B cell (primary cell): Measurements from ENCODE around the gene STON2. TPM values are rescaled to one million over a fixed set of nuclear protein-coding genes. Genes with fewer than 3 reads are reported as not detected.

ENCODE experiments used
- ATAC-seq: fragments of 200-7000 bp; cut with Tn5 transposase; one replicate; pipeline ENCODE4 v1.10.0; 2021; ENCODE audit warnings: low read depth, mild to moderate bottlenecking, moderate number of reproducible peaks, moderate library complexity
- CTCF ChIA-PET: fragments of 350-600 bp; sonication (Branson Sonifier 250); formaldehyde crosslinking; loops from one replicate; lab custom pipeline; 2021; ENCODE audit warnings: antibody characterized with exemption, inconsistent platforms; lab: Charles Lee
- POLR2A ChIA-PET: fragments of 350-600 bp; sonication (Branson Sonifier 250); formaldehyde crosslinking; loops from one replicate; lab custom pipeline; 2021; ENCODE audit warnings: antibody characterized with exemption; lab: Charles Lee
- DNase-seq: peaks from one replicate; pipeline ENCODE4 v3.0.0; 2013
- H2AFZ ChIP-seq: 2 replicates; pipeline ENCODE4 v1.6.1; 2012; ENCODE audit warnings: mild to moderate bottlenecking, low read depth, low read length; ENCODE audit not compliant: insufficient read depth, poor library complexity, severe bottlenecking
- H3K27ac ChIP-seq, 2 donors: 1 replicate in 1 of 2; 2 replicates in 1 of 2; pipeline ENCODE4 v1.5.1; 2012 to 2013; ENCODE audit warnings: low read length in 2 of 2, mild to moderate bottlenecking in 2 of 2, moderate library complexity in 1 of 2
- H3K27me3 ChIP-seq, 4 experiments: fragments of 200-600 bp in 1 of 4; sonication (generic) in 1 of 4; replicated peaks in 1 of 4; 1 replicate in 2 of 4; 2 replicates in 2 of 4; pipeline versions ENCODE4 v1.6.1 to v1.7.0; 2013 to 2016; ENCODE audit warnings: low read length in 3 of 4, mild to moderate bottlenecking in 2 of 4, mixed read lengths in 1 of 4, moderate library complexity in 1 of 4; ENCODE audit not compliant: insufficient read depth in 4 of 4, control insufficient read depth in 3 of 4; ENCODE audit errors: control extremely low read depth in 1 of 4
- H3K36me3 ChIP-seq, 2 experiments: replicated peaks in 1 of 2; 1 replicate in 1 of 2; 2 replicates in 1 of 2; pipeline versions ENCODE4 v1.6.1 to v1.7.1; 2013; ENCODE audit warnings: low read length in 1 of 2; ENCODE audit not compliant: insufficient read depth in 2 of 2, control insufficient read depth in 1 of 2; ENCODE audit errors: control extremely low read depth in 1 of 2, extremely low read depth in 1 of 2
- H3K4me1 ChIP-seq, 2 donors: fragments of 200-600 bp in 1 of 2; sonication (generic) in 1 of 2; 1 replicate in 1 of 2; 2 replicates in 1 of 2; pipeline versions ENCODE4 v1.5.1 to v1.6.1; 2013 to 2017; ENCODE audit warnings: low read length in 2 of 2; ENCODE audit not compliant: control insufficient read depth in 2 of 2, insufficient read depth in 2 of 2
- H3K4me2 ChIP-seq: replicated peaks from 2 replicates; pipeline ENCODE3; 2012; ENCODE audit warnings: mild to moderate bottlenecking, low read depth, low read length; ENCODE audit not compliant: poor library complexity, severe bottlenecking
- H3K4me3 ChIP-seq, 5 experiments: fragments of 200-600 bp in 1 of 5; sonication (generic) in 1 of 5; 1 replicate in 3 of 5; 2 replicates in 2 of 5; pipeline versions ENCODE4 v1.5.1 to v1.7.0; 2011 to 2016; ENCODE audit warnings: low read length in 4 of 5, mild to moderate bottlenecking in 4 of 5, low read depth in 2 of 5, control low read depth in 1 of 5, moderate library complexity in 1 of 5; ENCODE audit not compliant: insufficient read depth in 1 of 5; ENCODE audit errors: control extremely low read depth in 1 of 5, extremely low read depth in 1 of 5
- H3K79me2 ChIP-seq: fragments of 200-600 bp; sonication (generic); one replicate; pipeline ENCODE4 v1.6.0; 2016; ENCODE audit warnings: low read length; ENCODE audit not compliant: control insufficient read depth, insufficient read depth
- H3K9ac ChIP-seq: fragments of 200-600 bp; sonication (generic); 2 replicates; pipeline ENCODE4 v1.6.1; 2017; ENCODE audit warnings: mild to moderate bottlenecking, low read length, moderate library complexity
- H3K9me3 ChIP-seq, 3 donors: one replicate each; pipeline versions ENCODE4 v1.6.1 to v1.7.1; 2013; ENCODE audit warnings: low read length in 2 of 3; ENCODE audit not compliant: control insufficient read depth in 2 of 3, insufficient read depth in 1 of 3; ENCODE audit errors: control extremely low read depth in 1 of 3
- H4K20me1 ChIP-seq: 2 replicates; pipeline ENCODE4 v1.6.0; 2012; ENCODE audit warnings: mild to moderate bottlenecking, low read length; ENCODE audit not compliant: insufficient read depth, control insufficient read depth, poor library complexity, severe bottlenecking
- H3K27ac Mint-ChIP-seq: one replicate; pipeline ENCODE4 v1.8.0; 2021; ENCODE audit warnings: mixed read lengths
- H3K27me3 Mint-ChIP-seq: one replicate; pipeline ENCODE4 v1.8.0; 2021; ENCODE audit warnings: mixed read lengths
- H3K4me1 Mint-ChIP-seq: one replicate; pipeline ENCODE4 v1.8.0; 2021; ENCODE audit warnings: mixed read lengths
- H3K4me3 Mint-ChIP-seq: one replicate; pipeline ENCODE4 v1.8.0; 2021; ENCODE audit warnings: mixed read lengths
- H3K9me3 Mint-ChIP-seq: one replicate; pipeline ENCODE4 v1.8.0; 2022; ENCODE audit warnings: mixed read lengths; ENCODE audit not compliant: insufficient read depth
- CTCF ChIP-seq: fragments of 200-600 bp; IDR thresholded peaks from one replicate; pipeline ENCODE4 v1.8.0; 2022; ENCODE audit warnings: antibody characterized with exemption, mild to moderate bottlenecking
- EZH2 ChIP-seq: IDR thresholded peaks from 2 replicates; pipeline ENCODE4 v1.6.1; 2012; ENCODE audit warnings: borderline replicate concordance, low read depth, mild to moderate bottlenecking, moderate library complexity, low read length; ENCODE audit not compliant: insufficient read depth, poor library complexity, severe bottlenecking
- WGBS: methylation state at CpG from one replicate; pipeline ENCODE4 v1.1.5; 2013; ENCODE audit warnings: missing lambda C conversion rate; ENCODE audit not compliant: insufficient coverage; 5-methylcytosine and 5-hydroxymethylcytosine counted together
- intact Hi-C: fragments of 100-400 bp; cut with micrococcal nuclease; formaldehyde crosslinking; loops from one replicate; pipeline ENCODE4 v1.10.0; 2022
- polyA plus RNA-seq: library from polyadenylated mRNA; depleted of rRNA; stranded (reverse); fragments of >200 nt; gene quantifications from 2 replicates; pipeline ENCODE4 v1.2.3, GENCODE V29; 2012
- total RNA-seq, 2 donors: library from RNA; stranded (reverse); fragments of 120-200 nt in 1 of 2; gene quantifications; 1 replicate in 1 of 2; 2 replicates in 1 of 2; pipeline versions ENCODE4 v1.2.3 to v1.2.4, GENCODE V29; 2013 to 2022

The STON2 gene
- total and polyA plus RNA-seq, 2 donors (not counting 1 experiment from before 2014, with no cell fraction given) = 0.03 TPM; not detected in 1

DNA sequence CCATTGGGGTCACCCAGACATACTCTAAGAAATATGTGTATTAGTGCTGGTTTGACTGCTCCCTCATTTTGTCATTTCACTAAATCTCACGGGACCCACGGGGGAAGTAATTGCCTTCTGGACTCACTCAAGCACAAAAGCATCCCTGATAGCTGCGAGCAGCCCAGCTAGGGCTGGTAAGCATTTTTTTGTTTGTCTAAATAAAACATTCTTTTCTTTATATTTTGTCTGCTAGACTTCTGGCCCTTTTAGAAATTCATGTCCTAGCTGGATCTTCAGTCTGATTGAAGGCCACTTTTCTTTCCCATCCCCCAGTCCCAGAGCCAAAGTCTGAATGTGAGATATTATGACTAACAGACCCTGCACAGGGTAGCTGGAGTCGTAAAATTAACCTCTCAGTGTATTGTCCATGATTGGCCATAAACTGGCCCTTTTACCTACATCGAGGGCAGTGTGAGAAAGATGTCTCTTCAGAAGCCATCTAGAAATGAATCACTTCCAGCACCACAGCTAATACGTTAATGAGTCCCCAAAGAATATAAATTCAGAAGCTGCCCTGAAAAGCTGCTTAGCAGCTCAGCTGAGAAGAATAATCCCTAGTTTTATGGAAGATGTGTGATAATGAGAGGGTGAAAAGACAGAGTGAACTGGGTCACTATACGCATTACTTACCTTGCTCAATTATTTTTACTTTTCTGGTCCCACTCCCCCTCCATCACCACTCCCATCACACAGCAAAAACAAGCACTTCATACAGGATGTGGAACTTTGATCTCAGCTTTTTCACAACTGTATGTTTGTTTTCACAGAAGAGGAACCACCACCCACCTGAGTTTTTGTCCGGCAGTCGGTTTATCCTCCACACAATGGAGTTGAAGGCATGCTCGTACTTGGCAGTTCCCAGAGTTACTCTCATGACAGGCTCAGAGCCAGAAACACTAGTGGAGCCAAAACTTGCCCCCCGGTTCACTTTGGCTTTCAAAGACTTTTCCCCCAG, 123.8 kb downstream of the STON2 start:
- peaks cover 40% of the 10 kb centered on the region for H3K27me3 Mint-ChIP-seq
- no peaks in the 10 kb centered on the region for H3K9me3 Mint-ChIP-seq
- Histone ChIP-seq H3K4me1 (peaks cover 7 to 13% of the 10 kb centered on the region in 2 donors), H3K9me3 (no peaks in the 10 kb centered on the region), H3K27me3 (peaks cover 0 to 31% (median 3%) of the 10 kb centered on the region in 4 experiments), H3K36me3 (no peaks in the 10 kb centered on the region), H3K9ac (no peak overlapping the region), H3K4me2 (no peak overlapping the region), H4K20me1 (no peaks in the 10 kb centered on the region), H3K4me3 (no peak overlapping the region), H2AFZ (no peak overlapping the region), H3K79me2 (no peaks in the 10 kb centered on the region), H3K27ac (no peak overlapping the region)
- ChIA-PET CTCF (interaction anchor here (0.9 to 2.0 kb wide), 4 partner anchors 7 to 188 kb away, joined by 3 to 5 read pairs (median 4); no protein-coding TSS in a partner anchor), POLR2A (no interaction called here)
- ATAC-seq (no peak), DNase-seq (peak; percentile 15)
- intact Hi-C loops = no loop called here
- no peak overlapping the region for H3K4me3 Mint-ChIP-seq
- H3K4me1 Mint-ChIP-seq = peaks cover 15% of the 10 kb centered on the region
- 59% methylated on average over 4 of the region's 11 CpGs for WGBS
- no peak overlapping the region for H3K27ac Mint-ChIP-seq
- TF ChIP-seq EZH2 (no peak), CTCF (no peak)
